HCT116 (cell line): Measurements from ENCODE around the gene FERMT1. TPM values are rescaled to one million over a fixed set of nuclear protein-coding genes. Genes with fewer than 3 reads are reported as not detected.

Experiments used
- ATAC-seq: fragments of 200-7000 bp; cut with Tn5 transposase; 2 replicates; pipeline ENCODE4 v1.9.1; 2020; ENCODE audit warnings: mild to moderate bottlenecking, moderate library complexity
- BruUV-seq: library from RNA; stranded (reverse); fragments of 400-500 nt; replicated peaks from 2 replicates; lab custom pipeline; 2021; lab: Mats Ljungman, UMichigan
- CTCF ChIA-PET: fragments of 300-600 bp; sonication (Branson Sonifier 250); formaldehyde crosslinking; loops from one replicate; lab custom pipeline; 2021; ENCODE audit warnings: antibody characterized with exemption; lab: Charles Lee
- POLR2A ChIA-PET: fragments of 300-600, 350-600 bp; sonication (Branson Sonifier 250); formaldehyde crosslinking; loops from one replicate; lab custom pipeline; 2021; ENCODE audit warnings: antibody characterized with exemption; lab: Charles Lee
- RAD21 ChIA-PET, 2 experiments: fragments of 300-600 bp; sonication (Branson Sonifier 250); formaldehyde crosslinking; loops; one replicate each; lab custom pipeline; 2023; ENCODE audit warnings: low total read pairs in 2 of 2; ENCODE audit not compliant: uncharacterized antibody in 2 of 2, unreplicated experiment in 2 of 2, low non-redundant PET in 1 of 2; lab: Charles Lee
- DNase-seq: peaks from one replicate; pipeline ENCODE4 v3.0.0-alpha.2; 2010; ENCODE audit warnings: low read depth, low spot score
- H2AFZ ChIP-seq: fragments of 200-600 bp; shearing (Covaris generic), sonication (generic); 2 replicates; pipeline ENCODE4 v1.6.1; 2017; ENCODE audit warnings: low read depth, mixed run types, mixed read lengths, antibody characterized with exemption, low read length; ENCODE audit not compliant: poor library complexity, severe bottlenecking
- H3K27ac ChIP-seq: 2 replicates; pipeline ENCODE4 v1.5.1; 2012; ENCODE audit warnings: low read depth, low read length
- H3K27me3 ChIP-seq: fragments of 200-600 bp; sonication (generic); 2 replicates; pipeline ENCODE4 v1.6.1; 2016; ENCODE audit warnings: mixed run types, low read length, mixed read lengths; ENCODE audit not compliant: insufficient read depth
- H3K36me3 ChIP-seq, 2 experiments: fragments of 200-500 bp in 1 of 2; fragments of 200-600 bp in 1 of 2; sonication (Bioruptor generic) in 1 of 2; sonication (generic) in 1 of 2; 2 replicates each; pipeline versions ENCODE4 v1.5.1 to v1.6.1; 2014 to 2016; ENCODE audit warnings: low read length in 2 of 2, inconsistent platforms in 1 of 2, mixed read lengths in 1 of 2, mixed run types in 1 of 2; ENCODE audit not compliant: insufficient read depth in 2 of 2, control insufficient read depth in 1 of 2
- H3K4me1 ChIP-seq, 2 experiments: fragments of 200-600 bp in 1 of 2; sonication (generic) in 1 of 2; 2 replicates each; pipeline versions ENCODE4 v1.5.1 to v1.6.1; 2012 to 2017; ENCODE audit warnings: low read length in 2 of 2, inconsistent platforms in 1 of 2, mild to moderate bottlenecking in 1 of 2, mixed read lengths in 1 of 2, mixed run types in 1 of 2, moderate library complexity in 1 of 2; ENCODE audit not compliant: insufficient read depth in 2 of 2, control insufficient read depth in 1 of 2
- H3K4me2 ChIP-seq: fragments of 200-600 bp; sonication (generic); 2 replicates; pipeline ENCODE4 v1.6.1; 2017; ENCODE audit warnings: mixed run types, low read length, mixed read lengths
- H3K4me3 ChIP-seq, 2 experiments: fragments of 200-600 bp in 1 of 2; sonication (generic) in 1 of 2; replicated peaks in 1 of 2; 2 replicates each; pipeline ENCODE4 v1.5.1; 2011 to 2016; ENCODE audit warnings: low read length in 2 of 2, control low read depth in 1 of 2, low read depth in 1 of 2, mild to moderate bottlenecking in 1 of 2, mixed read lengths in 1 of 2, mixed run types in 1 of 2
- H3K79me2 ChIP-seq: fragments of 200-600 bp; sonication (generic); 2 replicates; pipeline ENCODE4 v1.6.1; 2017; ENCODE audit warnings: mild to moderate bottlenecking, mixed run types, low read length, moderate library complexity, mixed read lengths; ENCODE audit not compliant: insufficient read depth
- H3K9ac ChIP-seq: fragments of 200-600 bp; sonication (generic); 2 replicates; pipeline ENCODE4 v1.6.1; 2016; ENCODE audit warnings: low read length, mixed read lengths
- H3K9me2 ChIP-seq: fragments of 200-600 bp; sonication (generic), shearing (Covaris generic); 2 replicates; pipeline ENCODE4 v1.6.1; 2017; ENCODE audit warnings: mixed run types, mild to moderate bottlenecking, moderate library complexity; ENCODE audit not compliant: insufficient read depth
- H3K9me3 ChIP-seq, 2 experiments: fragments of 200-500 bp in 1 of 2; fragments of 200-600 bp in 1 of 2; sonication (Bioruptor generic) in 1 of 2; sonication (generic) in 1 of 2; 2 replicates each; pipeline ENCODE4 v1.6.1; 2014 to 2017; ENCODE audit warnings: low read length in 2 of 2, mixed read lengths in 2 of 2, inconsistent platforms in 1 of 2, low read depth in 1 of 2, mild to moderate bottlenecking in 1 of 2, mixed run types in 1 of 2, moderate library complexity in 1 of 2; ENCODE audit not compliant: control insufficient read depth in 1 of 2, insufficient read depth in 1 of 2
- H4K20me1 ChIP-seq: fragments of 200-600 bp; sonication (generic), shearing (Covaris generic); 2 replicates; pipeline ENCODE4 v1.6.1; 2017; ENCODE audit warnings: mixed run types, mild to moderate bottlenecking, moderate library complexity; ENCODE audit not compliant: insufficient read depth
- CBX3 ChIP-seq: IDR thresholded peaks from 2 replicates; pipeline ENCODE4 v1.6.1; 2012; ENCODE audit warnings: low read depth
- ELF1 ChIP-seq: IDR thresholded peaks from 2 replicates; pipeline ENCODE4 v1.6.1; 2012; ENCODE audit warnings: low read depth, borderline replicate concordance
- EZH2 ChIP-seq: fragments of 200-600 bp; sonication (generic); IDR thresholded peaks from 2 replicates; pipeline ENCODE4 v1.6.1; 2017; ENCODE audit warnings: antibody characterized with exemption, mixed run types
- FOSL1 ChIP-seq: IDR thresholded peaks from 2 replicates; pipeline ENCODE4 v1.6.1; 2012; ENCODE audit warnings: low read depth
- JUND ChIP-seq: IDR thresholded peaks from 2 replicates; pipeline ENCODE4 v1.6.1; 2012
- POLR2AphosphoS5 ChIP-seq: IDR thresholded peaks from 2 replicates; pipeline ENCODE4 v1.6.1; 2011; ENCODE audit warnings: mild to moderate bottlenecking, low read depth, low read length, moderate library complexity
- SIN3A ChIP-seq: IDR thresholded peaks from 2 replicates; pipeline ENCODE4 v1.6.1; 2012; ENCODE audit warnings: low read depth
- SP1 ChIP-seq: IDR thresholded peaks from 2 replicates; pipeline ENCODE4 v1.6.1; 2012; ENCODE audit warnings: low read depth
- SRF ChIP-seq: IDR thresholded peaks from 2 replicates; pipeline ENCODE4 v1.6.1; 2012; ENCODE audit warnings: low read depth
- TCF7L2 ChIP-seq: IDR thresholded peaks from 2 replicates; pipeline ENCODE4 v1.7.0; 2011; ENCODE audit warnings: borderline replicate concordance, inconsistent platforms; ENCODE audit not compliant: insufficient read depth, insufficient read length; ENCODE audit errors: extremely low read depth
- intact Hi-C: fragments of 100-400 bp; cut with micrococcal nuclease; formaldehyde crosslinking; loops from 2 replicates; pipeline ENCODE4 v1.10.0; 2022
- total RNA-seq: library from RNA; stranded (reverse); gene quantifications from one replicate; pipeline ENCODE4 v1.2.1, GENCODE V29; 2021; ENCODE audit not compliant: unreplicated experiment
- TF ChIP-seq, protein P1 (sequence below): IDR thresholded peaks from 2 replicates; pipeline ENCODE4 v1.6.1; 2012
- TF ChIP-seq, protein P2 (sequence below), 3 experiments: fragments of 200-600 bp in 1 of 3; sonication (generic) in 1 of 3; IDR thresholded peaks in 2 of 3; conservative IDR thresholded peaks in 1 of 3; 2 replicates each; pipeline ENCODE4 v1.5.1; 2012 to 2017; ENCODE audit warnings: low read depth in 2 of 3, low read length in 2 of 3, antibody characterized with exemption in 1 of 3, borderline replicate concordance in 1 of 3, control low read depth in 1 of 3, mild to moderate bottlenecking in 1 of 3, mixed read lengths in 1 of 3, mixed run types in 1 of 3, moderate library complexity in 1 of 3; ENCODE audit not compliant: insufficient read depth in 1 of 3
- TF ChIP-seq, protein P3 (sequence below): IDR thresholded peaks from 2 replicates; pipeline ENCODE4 v1.6.1; 2012; ENCODE audit warnings: low read depth

Gene FERMT1
- total RNA-seq, 1 experiment from 2014 or later, result 34.9 TPM

DNA sequence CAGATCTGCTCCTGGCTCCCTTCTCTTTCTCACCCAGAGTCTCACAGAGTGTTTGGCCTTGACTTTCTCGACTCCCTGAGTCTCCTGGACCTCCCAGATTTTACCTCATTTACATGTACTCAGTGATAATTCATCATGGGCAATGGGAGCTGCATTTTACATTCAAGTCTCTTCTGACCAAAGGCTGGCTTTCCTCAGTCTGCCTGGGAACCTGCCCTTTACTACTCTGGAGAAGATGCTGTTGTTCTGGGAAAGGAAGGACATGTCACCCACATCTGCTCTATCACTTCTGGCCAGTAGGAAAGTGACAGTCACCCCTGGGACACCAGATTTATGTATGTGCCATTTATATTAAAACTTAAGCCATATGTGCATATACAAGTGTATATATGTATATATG is 76.4 kb downstream of the FERMT1 start:
- intact Hi-C loops, result no loop called here
- BruUV-seq, result no TSS peak
- TF ChIP-seq POLR2AphosphoS5 (no peak), EZH2 (no peak)
- TF ChIP-seq, all 23 proteins: peak for 0
- DNase-seq, result no peak
- Histone ChIP-seq H3K9me2 (no peaks in the 10 kb centered on the region), H3K9me3 (no peaks in the 10 kb centered on the region), H3K4me3 (no peak overlapping the region), H3K4me2 (no peak overlapping the region), H3K9ac (no peak overlapping the region), H3K27ac (no peak overlapping the region), H3K27me3 (no peaks in the 10 kb centered on the region), H3K36me3 (no peaks in the 10 kb centered on the region; a peak in 1 of 4 replicates), H4K20me1 (no peaks in the 10 kb centered on the region), H3K79me2 (no peaks in the 10 kb centered on the region), H3K4me1 (peaks cover 0 to 4% of the 10 kb centered on the region in 2 experiments; a peak in 1 of 4 replicates), H2AFZ (no peak overlapping the region)
- RAD21 ChIA-PET, result no interaction called here
- no peak for ATAC-seq
- CTCF ChIA-PET, result no interaction called here
- POLR2A ChIA-PET, result no interaction called here

DNA sequence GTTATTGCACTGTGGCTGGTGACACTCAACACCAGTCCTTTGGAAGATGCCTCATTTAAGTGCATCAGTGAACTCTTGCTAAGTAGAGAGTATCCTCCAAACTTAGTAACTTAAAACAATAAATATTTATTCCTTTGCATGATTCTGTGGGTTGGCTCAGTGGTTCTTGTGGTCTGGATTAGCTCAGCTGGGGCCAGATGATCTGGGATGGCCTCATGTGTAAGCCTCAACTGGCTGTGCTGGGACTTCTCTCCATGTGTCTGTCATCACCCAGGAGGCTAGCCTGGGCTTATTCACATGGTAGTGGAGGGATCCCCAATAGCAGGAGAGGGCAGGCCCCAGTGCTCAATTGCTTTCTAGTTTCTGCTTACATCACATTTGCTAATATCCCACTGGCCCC is 77.3 kb downstream of the FERMT1 start:
- no peak overlapping the region for H3K9ac ChIP-seq
- CTCF ChIA-PET, result no interaction called here
- TF ChIP-seq, protein P1, sequence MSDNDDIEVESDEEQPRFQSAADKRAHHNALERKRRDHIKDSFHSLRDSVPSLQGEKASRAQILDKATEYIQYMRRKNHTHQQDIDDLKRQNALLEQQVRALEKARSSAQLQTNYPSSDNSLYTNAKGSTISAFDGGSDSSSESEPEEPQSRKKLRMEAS, result no peak
- TF ChIP-seq, protein P2, sequence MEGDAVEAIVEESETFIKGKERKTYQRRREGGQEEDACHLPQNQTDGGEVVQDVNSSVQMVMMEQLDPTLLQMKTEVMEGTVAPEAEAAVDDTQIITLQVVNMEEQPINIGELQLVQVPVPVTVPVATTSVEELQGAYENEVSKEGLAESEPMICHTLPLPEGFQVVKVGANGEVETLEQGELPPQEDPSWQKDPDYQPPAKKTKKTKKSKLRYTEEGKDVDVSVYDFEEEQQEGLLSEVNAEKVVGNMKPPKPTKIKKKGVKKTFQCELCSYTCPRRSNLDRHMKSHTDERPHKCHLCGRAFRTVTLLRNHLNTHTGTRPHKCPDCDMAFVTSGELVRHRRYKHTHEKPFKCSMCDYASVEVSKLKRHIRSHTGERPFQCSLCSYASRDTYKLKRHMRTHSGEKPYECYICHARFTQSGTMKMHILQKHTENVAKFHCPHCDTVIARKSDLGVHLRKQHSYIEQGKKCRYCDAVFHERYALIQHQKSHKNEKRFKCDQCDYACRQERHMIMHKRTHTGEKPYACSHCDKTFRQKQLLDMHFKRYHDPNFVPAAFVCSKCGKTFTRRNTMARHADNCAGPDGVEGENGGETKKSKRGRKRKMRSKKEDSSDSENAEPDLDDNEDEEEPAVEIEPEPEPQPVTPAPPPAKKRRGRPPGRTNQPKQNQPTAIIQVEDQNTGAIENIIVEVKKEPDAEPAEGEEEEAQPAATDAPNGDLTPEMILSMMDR (IDR thresholded peaks at IDR 0.05 in 2 of 3, conservative IDR thresholded peaks at IDR 0.05 in 1 of 3; ENCODE audit: borderline replicate concordance in 1 of 3, insufficient read depth in 1 of 3, low read depth in 2 of 3, low read length in 2 of 3), result no peak
- no peak for TF ChIP-seq CBX3
- TF ChIP-seq POLR2AphosphoS5, result no peak
- no peak for TF ChIP-seq SP1
- no peak for TF ChIP-seq TCF7L2
- TF ChIP-seq, protein P3, sequence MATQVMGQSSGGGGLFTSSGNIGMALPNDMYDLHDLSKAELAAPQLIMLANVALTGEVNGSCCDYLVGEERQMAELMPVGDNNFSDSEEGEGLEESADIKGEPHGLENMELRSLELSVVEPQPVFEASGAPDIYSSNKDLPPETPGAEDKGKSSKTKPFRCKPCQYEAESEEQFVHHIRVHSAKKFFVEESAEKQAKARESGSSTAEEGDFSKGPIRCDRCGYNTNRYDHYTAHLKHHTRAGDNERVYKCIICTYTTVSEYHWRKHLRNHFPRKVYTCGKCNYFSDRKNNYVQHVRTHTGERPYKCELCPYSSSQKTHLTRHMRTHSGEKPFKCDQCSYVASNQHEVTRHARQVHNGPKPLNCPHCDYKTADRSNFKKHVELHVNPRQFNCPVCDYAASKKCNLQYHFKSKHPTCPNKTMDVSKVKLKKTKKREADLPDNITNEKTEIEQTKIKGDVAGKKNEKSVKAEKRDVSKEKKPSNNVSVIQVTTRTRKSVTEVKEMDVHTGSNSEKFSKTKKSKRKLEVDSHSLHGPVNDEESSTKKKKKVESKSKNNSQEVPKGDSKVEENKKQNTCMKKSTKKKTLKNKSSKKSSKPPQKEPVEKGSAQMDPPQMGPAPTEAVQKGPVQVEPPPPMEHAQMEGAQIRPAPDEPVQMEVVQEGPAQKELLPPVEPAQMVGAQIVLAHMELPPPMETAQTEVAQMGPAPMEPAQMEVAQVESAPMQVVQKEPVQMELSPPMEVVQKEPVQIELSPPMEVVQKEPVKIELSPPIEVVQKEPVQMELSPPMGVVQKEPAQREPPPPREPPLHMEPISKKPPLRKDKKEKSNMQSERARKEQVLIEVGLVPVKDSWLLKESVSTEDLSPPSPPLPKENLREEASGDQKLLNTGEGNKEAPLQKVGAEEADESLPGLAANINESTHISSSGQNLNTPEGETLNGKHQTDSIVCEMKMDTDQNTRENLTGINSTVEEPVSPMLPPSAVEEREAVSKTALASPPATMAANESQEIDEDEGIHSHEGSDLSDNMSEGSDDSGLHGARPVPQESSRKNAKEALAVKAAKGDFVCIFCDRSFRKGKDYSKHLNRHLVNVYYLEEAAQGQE, result no peak
- TF ChIP-seq FOSL1, result no peak
- no peak for TF ChIP-seq JUND
- no peak for TF ChIP-seq SRF
- TF ChIP-seq ELF1, result no peak
- TF ChIP-seq SIN3A, result no peak

More for the DNA sequence above, 77.3 kb downstream of the FERMT1 start:
- Histone ChIP-seq H3K27ac (no peak overlapping the region), H4K20me1 (no peaks in the 10 kb centered on the region), H3K36me3 (peaks cover 0 to 1% of the 10 kb centered on the region in 2 experiments; a peak in 2 of 4 replicates), H2AFZ (no peak overlapping the region), H3K9me3 (no peaks in the 10 kb centered on the region), H3K27me3 (no peaks in the 10 kb centered on the region), H3K79me2 (no peaks in the 10 kb centered on the region), H3K4me3 (no peak overlapping the region), H3K4me1 (no peaks in the 10 kb centered on the region), H3K9me2 (no peaks in the 10 kb centered on the region), H3K4me2 (no peak overlapping the region)
- ChIA-PET RAD21 (no interaction called here), POLR2A (no interaction called here)
- intact Hi-C loops, result no loop called here
- ATAC-seq (no peak), DNase-seq (no peak)
- no TSS peak for BruUV-seq
